Measurements from ENCODE around the gene MYO7B.

- TF ChIP-seq, protein P1, sequence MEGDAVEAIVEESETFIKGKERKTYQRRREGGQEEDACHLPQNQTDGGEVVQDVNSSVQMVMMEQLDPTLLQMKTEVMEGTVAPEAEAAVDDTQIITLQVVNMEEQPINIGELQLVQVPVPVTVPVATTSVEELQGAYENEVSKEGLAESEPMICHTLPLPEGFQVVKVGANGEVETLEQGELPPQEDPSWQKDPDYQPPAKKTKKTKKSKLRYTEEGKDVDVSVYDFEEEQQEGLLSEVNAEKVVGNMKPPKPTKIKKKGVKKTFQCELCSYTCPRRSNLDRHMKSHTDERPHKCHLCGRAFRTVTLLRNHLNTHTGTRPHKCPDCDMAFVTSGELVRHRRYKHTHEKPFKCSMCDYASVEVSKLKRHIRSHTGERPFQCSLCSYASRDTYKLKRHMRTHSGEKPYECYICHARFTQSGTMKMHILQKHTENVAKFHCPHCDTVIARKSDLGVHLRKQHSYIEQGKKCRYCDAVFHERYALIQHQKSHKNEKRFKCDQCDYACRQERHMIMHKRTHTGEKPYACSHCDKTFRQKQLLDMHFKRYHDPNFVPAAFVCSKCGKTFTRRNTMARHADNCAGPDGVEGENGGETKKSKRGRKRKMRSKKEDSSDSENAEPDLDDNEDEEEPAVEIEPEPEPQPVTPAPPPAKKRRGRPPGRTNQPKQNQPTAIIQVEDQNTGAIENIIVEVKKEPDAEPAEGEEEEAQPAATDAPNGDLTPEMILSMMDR (IDR thresholded peaks at IDR 0.05): no peak
- no peak for TF ChIP-seq POLR2A (IDR thresholded peaks at IDR 0.05)
These were observed 124.8 kb downstream of the MYO7B start for GRCh38 chr2:127660291-127660578.

Measured in tibial nerve (tissue), 3 donors.